HG02678 (cell line): Measurements from ENCODE around the gene RARB.

Experiments
- ATAC-seq: cut with Tn5 transposase; IDR thresholded peaks from one replicate; pipeline ENCODE4 v1.9.1; 2021; ENCODE audit warnings: mild to moderate bottlenecking, moderate library complexity; ENCODE audit not compliant: unreplicated experiment

RARB gene

GRCh38 chr3:25447285-25447684, 19.2 kb downstream of the RARB start:
- ATAC-seq, result no peak

GRCh38 chr3:25447925-25448324, 19.9 kb downstream of the RARB start:
- ATAC-seq, result no peak

- no peak for ATAC-seq
These were observed 21.0 kb downstream of the RARB start for GRCh38 chr3:25448750-25449692.

GRCh38 chr3:25449857-25450256, 21.8 kb downstream of the RARB start:
- no peak for ATAC-seq

GRCh38 chr3:25452192-25452591, 24.1 kb downstream of the RARB start:
- ATAC-seq, result no peak

GRCh38 chr3:25452740-25453139, 24.7 kb downstream of the RARB start:
- no peak for ATAC-seq

GRCh38 chr3:25453619-25454004, 25.5 kb downstream of the RARB start:
- ATAC-seq, result no peak

GRCh38 chr3:25454005-25454927, 26.2 kb downstream of the RARB start:
- ATAC-seq, result no peak

- no peak for ATAC-seq
These were observed 27.5 kb downstream of the RARB start for GRCh38 chr3:25455441-25456132.

GRCh38 chr3:25456723-25457670, 28.9 kb downstream of the RARB start:
- ATAC-seq, result no peak

GRCh38 chr3:25457671-25458419, 29.8 kb downstream of the RARB start:
- ATAC-seq, result no peak

GRCh38 chr3:25458420-25458814, 30.4 kb downstream of the RARB start:
- no peak for ATAC-seq

GRCh38 chr3:25460751-25461150, 32.7 kb downstream of the RARB start:
- peak; percentile 96 for ATAC-seq

- no peak for ATAC-seq
These were observed 33.9 kb downstream of the RARB start for GRCh38 chr3:25461946-25462345.

GRCh38 chr3:25462495-25462894, 34.4 kb downstream of the RARB start:
- ATAC-seq, result no peak

GRCh38 chr3:25463836-25464418, 35.9 kb downstream of the RARB start:
- no peak for ATAC-seq

- ATAC-seq, result no peak
These were observed 37.3 kb downstream of the RARB start for GRCh38 chr3:25465266-25465860.

- ATAC-seq, result no peak
These were observed 40.8 kb downstream of the RARB start for GRCh38 chr3:25468866-25469319.
